Parathyroid adenoma (tissue), 2 donors: ENCODE results near the gene STMP1.

Experiments
- H2AFZ ChIP-seq: fragments of 300-600 bp; sonication (generic); one replicate; pipeline ENCODE4 v1.7.0; 2017; ENCODE audit warnings: antibody characterized with exemption, mild to moderate bottlenecking
- H3K27ac ChIP-seq: fragments of 300-600 bp; sonication (generic); one replicate; pipeline ENCODE4 v1.7.0; 2017
- H3K27me3 ChIP-seq: fragments of 300-600 bp; sonication (generic); one replicate; pipeline ENCODE4 v1.7.0; 2017; ENCODE audit warnings: low read length; ENCODE audit not compliant: control insufficient read depth, insufficient read depth
- H3K36me3 ChIP-seq: fragments of 300-600 bp; sonication (generic); one replicate; pipeline ENCODE4 v1.7.0; 2017; ENCODE audit warnings: low read length; ENCODE audit not compliant: control insufficient read depth, insufficient read depth
- H3K4me1 ChIP-seq: fragments of 300-600 bp; sonication (generic); one replicate; pipeline ENCODE4 v1.7.0; 2017; ENCODE audit warnings: control low read depth
- H3K4me2 ChIP-seq: fragments of 300-600 bp; sonication (generic); one replicate; pipeline ENCODE4 v1.7.0; 2017; ENCODE audit warnings: low read length
- H3K4me3 ChIP-seq: fragments of 300-600 bp; sonication (generic); one replicate; pipeline ENCODE4 v1.7.0; 2017; ENCODE audit warnings: low read depth, low read length
- H3K79me2 ChIP-seq: fragments of 300-600 bp; sonication (generic); one replicate; pipeline ENCODE4 v1.7.0; 2017; ENCODE audit warnings: control low read depth
- H3K9ac ChIP-seq: fragments of 300-600 bp; sonication (generic); one replicate; pipeline ENCODE4 v1.7.0; 2017; ENCODE audit warnings: mild to moderate bottlenecking
- H3K9me3 ChIP-seq: fragments of 300-600 bp; sonication (generic); one replicate; pipeline ENCODE4 v1.7.0; 2017; ENCODE audit warnings: low read length; ENCODE audit not compliant: control insufficient read depth
- CTCF ChIP-seq: fragments of 300-600 bp; sonication (generic); IDR thresholded peaks from one replicate; pipeline ENCODE4 v1.7.0; 2017; ENCODE audit warnings: antibody characterized with exemption, mild to moderate bottlenecking
- donor health status: primary hyperparathyroidism.

STMP1 gene

GRCh38 chr7:135645296-135645904 is 16.9 kb upstream of the STMP1 start:
- H3K9ac ChIP-seq, result no peak overlapping the region
- no peak overlapping the region for H3K4me2 ChIP-seq
- peak overlapping the region; percentile 29 for H3K27ac ChIP-seq
- no peaks in the 10 kb centered on the region for H3K36me3 ChIP-seq
- no peaks in the 10 kb centered on the region for H3K79me2 ChIP-seq
- H3K4me1 ChIP-seq, result peaks cover 5% of the 10 kb centered on the region
- H3K4me3 ChIP-seq, result no peak overlapping the region
- peak; percentile 82 for TF ChIP-seq CTCF
- H3K27me3 ChIP-seq, result no peaks in the 10 kb centered on the region
- no peaks in the 10 kb centered on the region for H3K9me3 ChIP-seq
- peak overlapping the region; percentile 33 for H2AFZ ChIP-seq

GRCh38 chr7:135647755-135648154 is 14.6 kb upstream of the STMP1 start:
- no peak overlapping the region for H3K4me2 ChIP-seq
- H3K79me2 ChIP-seq, result no peaks in the 10 kb centered on the region
- no peak overlapping the region for H3K27ac ChIP-seq
- H3K9me3 ChIP-seq, result no peaks in the 10 kb centered on the region
- no peak overlapping the region for H3K9ac ChIP-seq
- peaks cover 5% of the 10 kb centered on the region for H3K4me1 ChIP-seq
- no peaks in the 10 kb centered on the region for H3K27me3 ChIP-seq
- H3K4me3 ChIP-seq, result no peak overlapping the region
- no peaks in the 10 kb centered on the region for H3K36me3 ChIP-seq
- no peak overlapping the region for H2AFZ ChIP-seq
- no peak for TF ChIP-seq CTCF

- TF ChIP-seq CTCF, result no peak
- peaks cover 8% of the 10 kb centered on the region for H3K4me1 ChIP-seq
- H3K27me3 ChIP-seq, result no peaks in the 10 kb centered on the region
- no peak overlapping the region for H3K4me3 ChIP-seq
- H3K9ac ChIP-seq, result no peak overlapping the region
- no peak overlapping the region for H2AFZ ChIP-seq
- no peaks in the 10 kb centered on the region for H3K9me3 ChIP-seq
- no peaks in the 10 kb centered on the region for H3K79me2 ChIP-seq
- H3K4me2 ChIP-seq, result no peak overlapping the region
- H3K36me3 ChIP-seq, result no peaks in the 10 kb centered on the region
- H3K27ac ChIP-seq, result no peak overlapping the region
Observed at GRCh38 chr7:135648235-135648634, 14.1 kb upstream of the STMP1 start.

GRCh38 chr7:135650831-135651573 is 11.3 kb upstream of the STMP1 start:
- H3K4me1 ChIP-seq, result peaks cover 5% of the 10 kb centered on the region
- H3K4me3 ChIP-seq, result no peak overlapping the region
- H3K27me3 ChIP-seq, result no peaks in the 10 kb centered on the region
- H3K27ac ChIP-seq, result no peak overlapping the region
- no peaks in the 10 kb centered on the region for H3K9me3 ChIP-seq
- no peak overlapping the region for H3K9ac ChIP-seq
- TF ChIP-seq CTCF, result no peak
- no peaks in the 10 kb centered on the region for H3K36me3 ChIP-seq
- H3K79me2 ChIP-seq, result no peaks in the 10 kb centered on the region
- H3K4me2 ChIP-seq, result no peak overlapping the region
- H2AFZ ChIP-seq, result no peak overlapping the region
